Measurements from ENCODE around the gene LZTS2. TPM values are rescaled to one million over a fixed set of nuclear protein-coding genes. Genes with fewer than 3 reads are reported as not detected.

The LZTS2 gene
- total and polyA plus RNA-seq, 10 of the 15 experiments (the other 5 are each of a cell fraction or from before 2014, with no cell fraction given): 0.08 to 13.4 (median 7.2) TPM

GRCh38 chr10:101030496-101031127 is 31.0 kb downstream of the LZTS2 start:
- no peak overlapping the region for H3K27ac ChIP-seq (ENCODE audit: control insufficient read depth, insufficient read depth)
- FAIRE-seq: no peak
- H2AFZ ChIP-seq (ENCODE audit: control insufficient read depth, low read depth, low read length): peak overlapping the region; percentile 91
- intact Hi-C loops (cut with micrococcal nuclease; ENCODE audit: unreplicated experiment) (loop anchor here (5.0 kb wide), 1 partner anchor 37 kb away; no protein-coding TSS in a partner anchor), in situ Hi-C loops (cut with MboI) (no loop called here)
- CTCF ChIA-PET: interaction anchor here (0.5 to 6.5 kb wide), 14 partner anchors 9 to 124 kb away, joined by 3 to 86 read pairs (median 6); partner anchors contain the start of genes KAZALD1 and LZTS2
- POLR2A ChIA-PET: interaction anchor here (0.6 to 1.7 kb wide), 6 partner anchors 12 to 558 kb away, joined by 3 to 8 read pairs (median 4); partner anchors contain the start of genes DPCD, KAZALD1 and POLL
- peak overlapping the region; percentile 64; the same call in 1 of the 2 replicates for H3K4me3 ChIP-seq
- peaks cover 5 to 9% of the 10 kb centered on the region in 2 experiments for H3K27me3 ChIP-seq (replicated peaks in 1 of 2; ENCODE audit: control insufficient read depth in 2 of 2, insufficient read depth in 2 of 2, low read length in 1 of 2)
- SMC1A ChIA-PET (ENCODE audit: uncharacterized antibody, unreplicated experiment): interaction anchor here (0.7 to 4.3 kb wide), 5 partner anchors 11 to 540 kb away, joined by 3 to 24 read pairs (median 3); no protein-coding TSS in a partner anchor
- H3K4me1 ChIP-seq (ENCODE audit: control insufficient read depth, insufficient read depth, low read length): peaks cover 21% of the 10 kb centered on the region
- DNase-seq (ENCODE audit: low read depth, low spot score): no peak
- H3K9ac ChIP-seq (ENCODE audit: control insufficient read depth, insufficient read depth, low read length): no peak overlapping the region
- BruUV-seq (replicated peaks): no TSS peak
- H3K4me2 ChIP-seq (ENCODE audit: control insufficient read depth, insufficient read depth): peak overlapping the region; percentile 95
- ATAC-seq: no peak
- RAD21 ChIA-PET (ENCODE audit: unreplicated experiment): interaction anchor here (1.0 to 2.3 kb wide), 8 partner anchors 11 to 65 kb away, joined by 3 to 13 read pairs (median 4); no protein-coding TSS in a partner anchor
- H3K79me2 ChIP-seq (ENCODE audit: control insufficient read depth, insufficient read depth, low read length): no peaks in the 10 kb centered on the region
- H3K9me3 ChIP-seq (replicated peaks; ENCODE audit: control insufficient read depth, insufficient read depth, low read length): no peaks in the 10 kb centered on the region
- H3K36me3 ChIP-seq (ENCODE audit: control insufficient read depth in 2 of 2, insufficient read depth in 2 of 2, low read length in 1 of 2): no peaks in the 10 kb centered on the region
- 23% methylated on average over 25 of the region's 25 CpGs for WGBS (ENCODE audit: insufficient coverage, insufficient replicate concordance, low lambda C conversion rate, missing lambda C conversion rate)
- no peaks in the 10 kb centered on the region for H4K20me1 ChIP-seq (ENCODE audit: control insufficient read depth, insufficient read depth)
- TF ChIP-seq TBL1XR1 (IDR thresholded peaks at IDR 0.05; ENCODE audit: low read depth, low read length) (no peak), NR2C2 (IDR thresholded peaks at IDR 0.05; ENCODE audit: borderline replicate concordance, control insufficient read depth, insufficient read length, low read depth) (no peak), ZNF622 (IDR thresholded peaks at IDR 0.05) (no peak), SP1 (IDR thresholded peaks at IDR 0.05; ENCODE audit: low read depth, low read length) (no peak), BACH1 (IDR thresholded peaks at IDR 0.05; ENCODE audit: borderline replicate concordance) (no peak), POLR2A (IDR thresholded peaks at IDR 0.05; ENCODE audit: low read depth, low read length) (no peak), USF2 (IDR thresholded peaks at IDR 0.05; ENCODE audit: borderline replicate concordance, low read depth, low read length) (no peak), JUND (IDR thresholded peaks at IDR 0.05; ENCODE audit: low read depth, low read length) (no peak), RAD21 (IDR thresholded peaks at IDR 0.05; ENCODE audit: insufficient read depth, low read depth, low read length) (no peak), EGR1 (IDR thresholded peaks at IDR 0.05; ENCODE audit: borderline replicate concordance in 1 of 2, low read depth in 2 of 2, low read length in 2 of 2) (no peak), CEBPZ (IDR thresholded peaks at IDR 0.05; ENCODE audit: low read depth, low read length) (no peak), MYC (IDR thresholded peaks at IDR 0.05; ENCODE audit: insufficient read depth, insufficient read length, insufficient replicate concordance, low read length, severe bottlenecking) (no peak), POU2F2 (IDR thresholded peaks at IDR 0.05; ENCODE audit: borderline replicate concordance, low read depth, low read length) (no peak), NR2F1 (conservative IDR thresholded peaks at IDR 0.05) (no peak), MEF2A (IDR thresholded peaks at IDR 0.05; ENCODE audit: insufficient read depth, low read depth, low read length) (no peak), E4F1 (IDR thresholded peaks at IDR 0.05; ENCODE audit: borderline replicate concordance, partially characterized antibody) (no peak), ZNF207 (IDR thresholded peaks at IDR 0.05; ENCODE audit: borderline replicate concordance) (no peak)
